Posterior vena cava (tissue), 2 donors: ENCODE data around the gene DET1. TPM values are rescaled to one million over a fixed set of nuclear protein-coding genes. Genes with fewer than 3 reads are reported as not detected.
"Not testable (repeated sequence)": the region's sequence is repeated elsewhere in the genome, so short reads cannot be mapped to it uniquely, and the experiment has no call there.

Experiments
- DNase-seq: peaks from one replicate; pipeline ENCODE4 v3.0.0-alpha.2; 2020; ENCODE audit warnings: low spot score
- intact Hi-C, 2 donors: fragments of 100-400 bp; cut with DNase I; formaldehyde crosslinking; loops; one replicate each; pipeline versions ENCODE4 v1.14.1 to v1.14.2; 2022 to 2023
- total RNA-seq, 2 donors: library from RNA; stranded (reverse); fragmentation: NEBNext Ultra II Directional; extraction: Animal tissue kit (Norgen Biotek cat#: 25700); gene quantifications; one replicate each; pipeline ENCODE4 v1.2.1, GENCODE V29; 2021
- donor health status: DM: yes; HTN: yes; CAD: no.
- donor health status: DM: yes; HTN: yes; CAD: no.

The DET1 gene
- total RNA-seq, 2 donors from 2014 or later = 3.1 to 6.4 TPM

GRCh38 chr15:88472225-88472624, 74.3 kb downstream of the DET1 start:
- intact Hi-C loops = no loop called here

GRCh38 chr15:88470625-88471372, 75.7 kb downstream of the DET1 start:
- intact Hi-C loops = no loop called here
- DNase-seq = no peak

More at GRCh38 chr15:88472225-88472624, 74.3 kb downstream of the DET1 start:
- no peak for DNase-seq

GRCh38 chr15:88469321-88469720, 77.2 kb downstream of the DET1 start:
- intact Hi-C loops = no loop called here
- no peak for DNase-seq

GRCh38 chr15:88468721-88469120, 77.8 kb downstream of the DET1 start:
- intact Hi-C loops, DNase-seq: not testable (repeated sequence)

- no peak for DNase-seq
- intact Hi-C loops = no loop called here
Observed at GRCh38 chr15:88467935-88468528, 78.4 kb downstream of the DET1 start.

GRCh38 chr15:88467073-88467934, 79.2 kb downstream of the DET1 start, which contains the start of the genes MRPL46 and MRPS11:
TSS of gene MRPL46 (minus strand) at chr15:88467388. CDS start at chr15:88467377, 11 bp downstream.
TSS of gene MRPS11 (plus strand) at chr15:88467708. CDS start at chr15:88467718, 10 bp downstream.
- intact Hi-C loops = no loop called here

GRCh38 chr15:88465633-88466224, 80.8 kb downstream of the DET1 start:
- intact Hi-C loops = no loop called here
- no peak for DNase-seq

More at GRCh38 chr15:88467073-88467934, 79.2 kb downstream of the DET1 start, which contains the start of the genes MRPL46 and MRPS11:
- peak; percentile 95 for DNase-seq

GRCh38 chr15:88463870-88464532, 82.5 kb downstream of the DET1 start:
- intact Hi-C loops = no loop called here
- no peak for DNase-seq

Other genes starting within 250 kb of the DET1 start
- gene MRPL46, start 79.3 kb downstream of the DET1 start, total RNA-seq = 10 to 100 TPM; 16.2 to 16.4 TPM
- 10 to 100 TPM; 24.2 to 32.9 TPM for gene MRPS11, start 79.0 kb downstream of the DET1 start, total RNA-seq
- 10 to 100 TPM; 12.2 to 24.3 TPM for gene AEN, start 74.7 kb upstream of the DET1 start, total RNA-seq
- gene ISG20, start 92.3 kb upstream of the DET1 start, total RNA-seq = 1 to 10 TPM; 6.9 to 7.4 TPM